ENCODE data around the gene LIN28B.

The LIN28B gene

GRCh38 chr6:105113422-105113821, 156.5 kb downstream of the LIN28B start:
- no peak for DNase-seq

- no peak for DNase-seq
Measured at GRCh38 chr6:105116150-105116549, 159.2 kb downstream of the LIN28B start.

GRCh38 chr6:105120570-105120969, 163.7 kb downstream of the LIN28B start:
- no peak for DNase-seq

DNA sequence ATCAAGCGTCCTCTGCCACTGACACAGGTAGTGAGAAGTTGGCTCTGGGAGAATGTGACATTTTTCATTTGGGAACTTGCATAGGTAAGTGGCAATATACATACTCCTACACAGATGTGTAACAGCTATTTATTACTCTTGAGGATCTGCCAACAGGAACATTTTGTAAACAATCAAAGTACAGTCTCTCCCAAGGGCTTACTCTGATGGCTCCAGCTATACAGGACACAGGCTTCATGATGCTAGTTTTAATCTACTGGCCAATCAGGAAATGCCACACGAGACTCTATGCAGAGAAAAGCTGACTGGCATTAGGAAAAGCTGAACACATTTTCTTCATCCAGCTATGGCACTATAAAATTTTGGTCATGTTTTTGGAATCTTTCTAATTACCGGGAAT, 165.1 kb downstream of the LIN28B start:
- no peak for DNase-seq

DNA sequence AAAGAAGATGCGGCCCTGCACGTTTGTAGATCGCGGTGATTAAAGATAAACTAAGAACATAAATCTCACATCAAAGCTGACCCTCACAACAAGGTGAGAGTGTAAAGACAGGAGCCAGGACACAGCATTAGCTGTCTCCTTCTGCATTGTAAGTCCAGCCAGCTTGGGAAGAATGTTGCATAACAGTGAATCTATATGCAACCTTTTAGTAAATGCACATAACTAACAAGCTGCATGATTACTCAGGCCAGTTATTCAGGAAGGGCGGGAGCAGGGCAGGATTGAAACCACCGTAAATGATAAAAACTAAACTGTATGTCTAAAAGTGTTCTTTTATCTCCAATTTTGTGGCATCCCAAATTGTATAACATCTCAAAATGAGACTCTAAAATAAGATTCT, 165.8 kb downstream of the LIN28B start:
- DNase-seq: no peak
